SK-N-SH treated with all-trans-retinoic acid at 6 μM for 48 hours (cell line): ENCODE measurements around the gene NSMF.

Experiments
- ATAC-seq: fragments of 200-7000 bp; cut with Tn5 transposase; 3 replicates; pipeline ENCODE4 v1.9.1; 2020; ENCODE audit warnings: mild to moderate bottlenecking, moderate library complexity
- ARNTL ChIP-seq: fragments of 450-650 bp; formaldehyde crosslinking; IDR thresholded peaks from 2 replicates; pipeline ENCODE4 v1.5.0; 2020; ENCODE audit warnings: low read depth, mild to moderate bottlenecking, moderate library complexity, borderline replicate concordance
- BACH2 ChIP-seq: fragments of 250-450 bp; sonication (Bioruptor Pico); IDR thresholded peaks from 2 replicates; pipeline ENCODE4 v1.9.0; 2021; ENCODE audit warnings: mild to moderate bottlenecking, borderline replicate concordance
- CREB5 ChIP-seq: fragments of 250-450 bp; sonication (Bioruptor Pico); IDR thresholded peaks from 2 replicates; pipeline ENCODE4 v1.5.1; 2020; ENCODE audit warnings: low read depth, mild to moderate bottlenecking, moderate library complexity
- CSDC2 ChIP-seq: fragments of 250-450 bp; sonication (Bioruptor Pico); IDR thresholded peaks from 2 replicates; pipeline ENCODE4 v1.5.0; 2020; ENCODE audit warnings: mild to moderate bottlenecking, moderate library complexity
- CSRNP3 ChIP-seq: fragments of 250-450 bp; sonication (Bioruptor Pico); IDR thresholded peaks from 2 replicates; pipeline ENCODE4 v1.5.1; 2021; ENCODE audit warnings: mild to moderate bottlenecking, moderate library complexity
- ESRRG ChIP-seq: fragments of 250-450 bp; sonication (Bioruptor Pico); IDR thresholded peaks from 2 replicates; pipeline ENCODE4 v1.6.1; 2021; ENCODE audit warnings: mild to moderate bottlenecking
- ISL1 ChIP-seq: fragments of 250-450 bp; sonication (Bioruptor Pico); IDR thresholded peaks from 2 replicates; pipeline ENCODE4 v2.1.2; 2022; ENCODE audit warnings: mild to moderate bottlenecking, moderate library complexity
- POU6F1 ChIP-seq: fragments of 250-450 bp; sonication (Bioruptor Pico); IDR thresholded peaks from 2 replicates; pipeline ENCODE4 v1.8.0; 2021; ENCODE audit warnings: low read depth, mild to moderate bottlenecking, moderate library complexity, borderline replicate concordance
- PPARA ChIP-seq: fragments of 250-450 bp; sonication (Bioruptor Pico); IDR thresholded peaks from 2 replicates; pipeline ENCODE4 v1.5.0; 2020; ENCODE audit warnings: mild to moderate bottlenecking, borderline replicate concordance
- SNAI2 ChIP-seq: fragments of 250-450 bp; sonication (Bioruptor Pico); IDR thresholded peaks from 2 replicates; pipeline ENCODE4 v1.5.0; 2020; ENCODE audit warnings: mild to moderate bottlenecking, moderate library complexity
- TCF4 ChIP-seq: fragments of 250-450 bp; sonication (Bioruptor Pico); IDR thresholded peaks from 2 replicates; pipeline ENCODE4 v1.8.0; 2021; ENCODE audit warnings: mild to moderate bottlenecking, moderate library complexity, borderline replicate concordance
- TSHZ2 ChIP-seq: fragments of 250-450 bp; sonication (Bioruptor Pico); IDR thresholded peaks from 2 replicates; pipeline ENCODE4 v1.5.0; 2020; ENCODE audit warnings: mild to moderate bottlenecking, moderate library complexity
- ZC3H10 ChIP-seq: fragments of 250-450 bp; sonication (Bioruptor Pico); IDR thresholded peaks from 2 replicates; pipeline ENCODE4 v1.5.1; 2021; ENCODE audit warnings: mild to moderate bottlenecking, moderate library complexity
- ZFP3 ChIP-seq: fragments of 250-450 bp; sonication (Bioruptor Pico); IDR thresholded peaks from 2 replicates; pipeline ENCODE4 v1.5.0; 2020; ENCODE audit warnings: mild to moderate bottlenecking, moderate library complexity
- ZFP30 ChIP-seq: fragments of 450-650 bp; formaldehyde crosslinking; IDR thresholded peaks from 2 replicates; pipeline ENCODE4 v1.5.0; 2022; ENCODE audit warnings: mild to moderate bottlenecking, moderate library complexity
- ZNF565 ChIP-seq: fragments of 450-650 bp; formaldehyde crosslinking; conservative IDR thresholded peaks from 2 replicates; pipeline ENCODE4 v1.5.0; 2020; ENCODE audit warnings: low read depth, mild to moderate bottlenecking, moderate library complexity
- ZNF70 ChIP-seq: fragments of 450-650 bp; formaldehyde crosslinking; IDR thresholded peaks from 2 replicates; pipeline ENCODE4 v1.5.0; 2020; ENCODE audit warnings: mild to moderate bottlenecking, moderate library complexity
- ZNF8 ChIP-seq: fragments of 450-650 bp; formaldehyde crosslinking; IDR thresholded peaks from 2 replicates; pipeline ENCODE4 v1.5.0; 2020; ENCODE audit warnings: mild to moderate bottlenecking, moderate library complexity

Gene NSMF

GRCh38 chr9:137493364-137494103, 34.4 kb upstream of the NSMF start:
- ATAC-seq = no peak
- TF ChIP-seq TSHZ2 (no peak), ZC3H10 (CRISPR knock-in tag) (no peak), ZFP30 (no peak), CREB5 (no peak), ZNF8 (CRISPR knock-in tag) (no peak), TCF4 (CRISPR knock-in tag) (no peak), ESRRG (CRISPR knock-in tag) (no peak), POU6F1 (CRISPR knock-in tag) (no peak), CSRNP3 (CRISPR knock-in tag) (no peak), ISL1 (CRISPR knock-in tag) (no peak), PPARA (no peak), ZNF565 (no peak), ARNTL (CRISPR knock-in tag) (no peak), BACH2 (CRISPR knock-in tag) (no peak), CSDC2 (CRISPR knock-in tag) (no peak), SNAI2 (no peak), ZFP3 (CRISPR knock-in tag) (no peak), ZNF70 (CRISPR knock-in tag) (no peak)

GRCh38 chr9:137492464-137493363, 33.6 kb upstream of the NSMF start:
- TF ChIP-seq BACH2 (CRISPR knock-in tag) = no peak
- no peak for TF ChIP-seq ZNF70 (CRISPR knock-in tag)
- no peak for TF ChIP-seq ESRRG (CRISPR knock-in tag)
- no peak for TF ChIP-seq TSHZ2
- no peak for TF ChIP-seq SNAI2
- peak; percentile 44 for ATAC-seq
